HL-60 (cell line): ENCODE data around the gene TRIM63.

Source experiments
- CTCF ChIP-seq: IDR thresholded peaks from one replicate; pipeline ENCODE4 v1.5.1; 2011; ENCODE audit warnings: low read length, control low read depth, inconsistent platforms; ENCODE audit not compliant: insufficient read depth
- POLR2AphosphoS5 ChIP-seq: IDR thresholded peaks from 2 replicates; pipeline ENCODE4 v1.6.1; 2012; ENCODE audit warnings: low read depth
- REST ChIP-seq: IDR thresholded peaks from 2 replicates; pipeline ENCODE4 v1.6.1; 2012; ENCODE audit warnings: low read depth; ENCODE audit not compliant: insufficient replicate concordance
- SPI1 ChIP-seq: IDR thresholded peaks from 2 replicates; pipeline ENCODE4 v1.6.1; 2012; ENCODE audit warnings: low read depth, mild to moderate bottlenecking, borderline replicate concordance

GRCh38 chr1:26023009-26023408, 44.4 kb downstream of the TRIM63 start:
- TF ChIP-seq SPI1: no peak
- TF ChIP-seq POLR2AphosphoS5: no peak
- TF ChIP-seq CTCF: no peak
- no peak for TF ChIP-seq REST
